HG02642 (cell line): ENCODE data around the gene KNCN.

Source experiments
- ATAC-seq: cut with Tn5 transposase; IDR thresholded peaks from one replicate; pipeline ENCODE4 v1.9.1; 2021; ENCODE audit warnings: mild to moderate bottlenecking; ENCODE audit not compliant: unreplicated experiment, poor library complexity

The KNCN gene

GRCh38 chr1:46569884-46570725 is 18.7 kb upstream of the KNCN start:
- ATAC-seq = no peak

- ATAC-seq = no peak
These were observed 17.7 kb upstream of the KNCN start for GRCh38 chr1:46569116-46569515.

GRCh38 chr1:46568461-46568891 is 17.0 kb upstream of the KNCN start:
- no peak for ATAC-seq

GRCh38 chr1:46563341-46563740 is 11.9 kb upstream of the KNCN start:
- no peak for ATAC-seq

DNA sequence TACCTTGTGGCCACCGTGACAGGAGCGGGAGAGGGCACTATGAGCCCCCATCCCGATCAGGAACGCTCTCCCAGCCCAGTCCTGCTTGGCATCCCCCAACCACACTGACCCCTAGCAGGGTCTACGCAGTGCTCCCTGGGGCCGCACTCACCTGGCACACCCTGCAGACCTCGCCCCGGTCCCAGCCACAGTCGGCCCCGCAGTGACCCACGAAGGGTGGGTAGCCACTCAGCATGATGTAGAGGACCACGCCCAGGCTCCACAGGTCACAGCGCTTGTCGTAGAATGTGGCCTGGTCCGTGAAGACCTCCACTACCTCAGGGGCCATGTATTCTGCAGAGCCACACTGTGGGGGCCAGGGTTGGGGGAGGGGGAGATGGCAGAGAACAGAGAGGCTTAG is 11.1 kb upstream of the KNCN start:
- ATAC-seq = no peak

- no peak for ATAC-seq
These were observed 7.5 kb upstream of the KNCN start for GRCh38 chr1:46558966-46559365.

- no peak for ATAC-seq
These were observed 6.9 kb upstream of the KNCN start for GRCh38 chr1:46558141-46558963.

DNA sequence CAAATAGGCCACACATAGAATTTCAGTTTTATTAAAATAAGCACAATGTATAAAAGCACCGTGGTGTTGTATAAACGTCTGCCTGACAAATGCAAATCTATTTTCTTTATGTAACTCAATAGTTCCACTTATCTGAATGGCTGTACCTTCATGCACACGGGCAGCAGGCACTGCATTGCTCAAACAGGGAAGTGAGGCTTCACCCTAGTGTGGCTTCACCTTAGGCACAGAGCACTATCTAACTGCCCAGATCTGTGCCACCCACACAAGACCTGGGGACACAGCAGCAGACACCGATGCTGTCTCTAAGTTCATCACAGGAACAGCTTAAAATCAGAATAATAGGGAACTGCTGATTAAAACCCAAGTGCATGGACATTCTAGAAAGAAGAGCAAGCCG is 6.0 kb upstream of the KNCN start:
- no peak for ATAC-seq

DNA sequence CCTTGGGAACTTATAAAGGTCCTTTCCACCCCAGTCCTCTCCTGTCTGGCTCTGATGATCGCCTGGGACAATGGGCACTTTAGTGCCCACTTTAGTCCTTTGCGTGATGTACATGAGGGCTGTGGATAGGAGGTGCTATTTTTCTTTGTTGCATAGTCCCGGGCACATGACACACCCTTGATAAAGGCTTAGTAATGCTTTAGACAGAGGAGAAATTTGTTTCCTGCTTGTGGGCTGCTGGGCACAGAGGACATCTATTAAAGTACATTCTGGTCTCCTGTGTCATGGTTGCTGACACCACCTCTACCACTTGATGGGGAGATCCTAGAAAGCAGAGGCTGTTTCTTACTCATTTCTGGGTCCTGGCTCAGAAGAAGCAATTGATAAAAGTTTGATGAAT is 5.4 kb upstream of the KNCN start:
- no peak for ATAC-seq

DNA sequence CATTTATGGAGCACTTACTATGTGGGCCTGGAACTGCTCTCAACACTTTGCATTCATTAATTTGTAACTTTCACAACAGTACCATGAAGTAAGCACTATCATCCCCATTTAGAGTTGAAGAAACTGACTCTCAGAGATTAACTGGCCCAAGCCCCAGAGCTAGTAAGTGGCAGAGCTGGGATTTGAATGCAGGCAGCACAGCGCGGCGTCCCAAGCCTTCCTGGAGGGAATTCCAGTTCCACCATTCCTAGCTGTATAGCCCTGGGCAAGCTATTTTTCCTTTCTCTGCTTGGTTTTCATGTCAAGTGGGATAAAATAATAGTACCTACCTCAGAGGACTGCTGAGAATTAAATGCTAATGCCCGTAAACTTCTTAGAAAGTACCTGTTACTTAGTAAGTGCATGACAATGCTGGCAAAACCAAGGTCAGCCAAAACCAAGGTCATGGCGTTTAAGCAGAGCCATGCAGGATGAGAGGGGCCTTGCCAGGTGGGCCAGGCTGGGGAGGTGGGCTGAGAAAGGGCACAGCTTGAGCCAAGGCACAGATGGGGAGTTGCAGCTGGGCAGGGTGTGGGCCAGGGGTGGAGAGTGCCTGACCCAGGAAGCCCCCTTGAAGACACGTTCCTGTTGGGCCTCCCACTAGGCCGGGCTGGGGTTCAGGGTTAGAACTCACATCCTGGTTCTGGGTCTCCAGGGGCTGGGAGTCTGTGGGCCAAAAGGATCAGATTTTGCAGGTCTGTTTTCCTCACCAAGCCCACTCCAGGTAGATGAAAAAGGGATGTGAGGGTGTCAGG is 4.6 kb upstream of the KNCN start:
- ATAC-seq = no peak

GRCh38 chr1:46554597-46555381 is 3.3 kb upstream of the KNCN start:
- no peak for ATAC-seq

DNA sequence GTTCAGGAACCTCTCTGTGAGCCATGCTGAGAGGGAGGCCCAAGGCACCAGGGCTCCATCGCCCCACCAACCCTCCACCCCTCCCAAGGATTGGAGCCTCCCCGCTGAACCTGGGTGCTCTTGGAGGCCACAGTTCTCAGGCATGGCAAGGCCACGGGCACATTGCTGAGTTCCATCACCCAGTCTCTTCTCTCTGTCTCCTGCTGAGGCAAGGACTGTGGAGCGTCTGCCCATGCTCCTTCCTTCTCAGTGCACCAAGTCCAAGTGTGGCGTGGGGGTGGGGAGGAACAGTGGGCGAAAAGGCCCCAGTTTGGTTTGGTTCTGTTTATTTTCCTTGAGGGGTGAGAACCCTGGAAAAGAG is 2.8 kb upstream of the KNCN start:
- ATAC-seq = no peak

DNA sequence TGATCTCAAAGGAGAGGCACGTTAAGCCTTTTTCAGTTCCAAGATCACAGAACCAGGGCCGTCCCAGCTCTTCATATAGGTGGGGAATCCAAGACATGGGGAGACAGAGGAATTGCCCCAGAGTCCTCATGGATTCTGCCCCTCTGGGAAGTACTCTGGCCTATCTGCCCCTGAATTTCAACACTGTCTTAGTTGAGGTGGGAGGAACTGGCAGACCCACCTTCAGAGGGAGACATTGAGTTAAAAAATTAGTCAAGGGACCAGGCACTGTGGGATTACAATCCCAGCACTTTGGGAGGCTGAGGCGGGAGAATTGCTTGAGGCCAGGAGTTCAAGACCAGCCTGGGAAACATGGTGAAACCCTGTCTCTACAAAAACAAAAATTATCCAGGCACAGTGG is 2.1 kb upstream of the KNCN start:
- no peak for ATAC-seq

DNA sequence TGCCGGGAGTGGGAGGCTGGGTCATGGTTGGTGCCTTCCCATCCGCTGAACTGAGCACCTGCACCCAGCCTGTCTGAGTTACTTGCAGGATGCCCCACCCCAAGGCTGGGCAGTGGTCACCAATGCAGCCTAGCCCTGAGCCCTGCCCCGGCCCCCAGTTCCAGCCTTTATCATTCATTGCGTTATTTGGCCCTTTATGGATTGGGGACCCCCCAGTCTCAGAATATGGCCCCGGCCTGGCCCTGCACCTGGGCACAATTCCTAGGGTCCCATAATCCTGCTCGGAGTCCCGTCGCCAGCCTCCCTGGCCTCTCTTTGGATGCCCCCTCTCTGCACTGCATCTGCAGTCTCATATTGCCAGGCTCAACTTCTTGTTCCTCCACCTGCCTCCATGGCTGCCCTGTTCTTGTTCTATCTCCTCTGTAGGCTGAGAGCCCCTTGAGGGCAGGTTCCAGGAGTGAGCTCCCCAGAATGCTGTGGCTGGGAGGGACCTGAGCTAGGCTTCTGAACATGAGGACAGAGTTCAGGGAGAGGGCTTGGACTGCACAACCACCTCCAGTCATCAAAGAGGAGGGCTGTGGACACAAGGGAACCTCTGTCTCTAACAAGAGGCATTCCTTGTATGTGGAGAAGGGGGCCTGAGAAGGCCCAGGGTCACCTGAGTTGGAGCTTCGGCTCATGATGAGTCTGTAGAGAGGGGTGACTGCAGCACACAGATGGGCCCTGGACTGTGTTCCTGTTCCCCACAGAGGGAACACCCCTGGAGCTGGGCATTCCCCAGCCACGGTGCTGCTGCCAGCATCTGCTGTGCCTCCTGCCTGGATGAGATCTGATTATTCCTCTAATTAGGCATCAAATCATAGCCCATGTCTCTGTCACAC is 1.1 kb upstream of the KNCN start:
- ATAC-seq = no peak

- ATAC-seq = no peak
These were observed 656 bp downstream of the KNCN start for GRCh38 chr1:46550751-46551231.

DNA sequence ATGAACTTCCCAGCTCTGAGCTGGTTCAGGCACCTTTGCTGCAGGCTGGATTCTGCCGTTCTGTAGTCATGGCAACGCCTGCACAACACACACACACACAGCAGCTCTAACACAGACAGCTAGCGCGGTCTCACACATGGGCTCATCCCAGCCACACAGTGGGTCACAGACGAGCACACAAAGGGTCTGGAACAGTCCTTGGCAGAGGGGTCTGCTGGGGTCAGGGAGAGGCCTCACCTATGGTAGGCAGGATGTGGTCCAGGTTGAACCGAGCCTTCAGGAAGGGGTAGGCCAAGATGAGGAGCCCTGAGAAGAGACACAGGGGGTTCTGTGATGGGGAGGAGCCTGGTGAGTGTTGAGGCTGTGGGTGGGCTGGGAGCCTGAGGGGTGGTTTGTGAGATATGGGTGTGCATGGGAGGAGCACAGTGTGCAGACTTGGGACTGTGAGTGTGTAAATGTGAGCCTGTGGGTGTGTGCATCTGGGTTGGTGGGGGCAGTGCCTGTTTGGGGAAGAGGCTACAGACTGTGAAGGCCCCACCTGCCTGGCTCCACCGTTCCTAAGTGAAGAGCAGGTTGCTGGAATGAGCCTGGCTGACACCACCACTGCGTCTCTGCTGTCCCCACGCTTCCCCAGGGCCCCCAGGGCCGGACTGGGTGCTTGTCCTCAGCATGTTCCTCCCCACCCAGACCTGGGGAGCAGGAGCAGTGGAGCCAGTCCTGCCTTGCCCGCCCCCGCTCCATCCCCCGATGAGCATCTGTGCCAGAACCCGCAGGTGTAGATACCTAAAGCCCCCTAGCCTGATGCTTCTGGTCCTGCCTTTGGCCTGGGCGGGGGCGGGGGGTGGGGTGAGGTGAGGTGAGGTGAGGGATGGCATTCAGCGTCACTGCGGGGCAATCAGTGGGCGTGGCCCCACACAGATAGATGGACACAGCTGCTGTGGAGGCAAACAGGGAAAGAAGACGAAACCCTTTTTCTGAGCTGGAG is 1.5 kb downstream of the KNCN start:
- no peak for ATAC-seq

DNA sequence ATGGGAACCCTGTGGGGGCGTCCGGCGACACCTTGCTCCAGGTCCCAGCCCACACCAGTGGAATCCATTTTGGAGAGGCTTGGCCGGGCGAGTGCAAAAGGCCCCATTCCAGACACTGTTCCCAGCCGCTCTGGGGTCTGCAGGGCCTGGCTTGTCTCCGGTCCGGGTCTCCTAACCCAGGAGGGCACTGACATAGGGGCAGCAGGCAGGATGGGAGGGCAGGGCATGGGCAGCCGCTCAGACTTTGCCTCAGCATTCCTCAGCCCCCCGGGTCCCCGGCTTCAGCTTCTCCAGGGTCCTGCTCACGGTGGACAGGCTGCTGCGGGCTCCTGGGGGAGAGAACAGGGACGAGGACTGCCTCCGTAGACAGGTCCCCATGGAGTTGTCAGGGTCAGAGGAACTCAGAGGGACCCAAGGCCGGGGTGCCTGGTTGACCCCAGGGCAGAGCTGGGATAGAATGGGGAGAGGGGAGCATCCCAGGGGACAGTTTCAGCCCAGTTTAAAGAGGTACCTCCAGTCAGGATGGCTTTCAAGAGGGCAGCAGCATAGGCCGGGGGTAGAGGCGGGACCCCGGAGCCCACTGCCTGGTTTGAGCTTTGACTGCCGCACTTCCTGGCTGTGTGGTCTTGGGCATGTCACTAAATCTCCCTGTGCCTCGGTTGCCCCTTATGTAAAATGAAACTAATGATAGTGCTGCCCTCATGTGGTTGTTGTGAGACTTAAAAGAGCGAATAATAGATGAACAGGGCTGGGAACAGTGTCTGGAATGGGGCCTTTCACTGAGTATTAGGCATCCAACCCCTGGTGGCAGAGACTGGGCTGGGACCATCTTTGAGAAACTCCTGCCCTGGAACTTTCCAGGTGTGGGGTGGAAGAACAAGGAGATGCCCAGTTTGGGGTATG is 3.7 kb downstream of the KNCN start:
- ATAC-seq = no peak
